ENCODE measurements around the gene LNP1.

- TF ChIP-seq POLR2A (IDR thresholded peaks at IDR 0.05) (no peak), CTCF (IDR thresholded peaks at IDR 0.05) (no peak)
Observed at GRCh38 chr3:100480081-100480480, 78.7 kb downstream of the LNP1 start.
